ENCODE results near the gene PLEKHH1. TPM values are rescaled to one million over a fixed set of nuclear protein-coding genes. Genes with fewer than 3 reads are reported as not detected.

The PLEKHH1 gene
- total RNA-seq, 4 donors from 2014 or later, result 2.4 to 10.2 (median 4.6) TPM

- Histone ChIP-seq H3K4me3 (no peak overlapping the region), H3K4me1 (peaks cover 0 to 12% (median 0%) of the 10 kb centered on the region in 4 donors), H3K27me3 (no peaks in the 10 kb centered on the region), H3K36me3 (no peaks in the 10 kb centered on the region), H3K9me3 (no peaks in the 10 kb centered on the region), H3K27ac (no peak overlapping the region)
- 76 to 87% methylated on average over 4 of the region's 4 CpGs for whole genome bisulfite sequencing, 2 donors
- TF ChIP-seq CTCF (IDR thresholded peaks at IDR 0.05) (no peak), POLR2A (IDR thresholded peaks at IDR 0.05) (no peak), EP300 (IDR thresholded peaks at IDR 0.05) (no peak)
- DNase-seq (ENCODE audit: low spot score in 2 of 2), result no peak
Measured at GRCh38 chr14:67487332-67487731, 45.8 kb upstream of the PLEKHH1 start.

- Histone ChIP-seq H3K9me3 (peaks cover 0 to 5% (median 0%) of the 10 kb centered on the region in 4 donors), H3K27me3 (no peaks in the 10 kb centered on the region), H3K36me3 (no peaks in the 10 kb centered on the region), H3K4me3 (peak within 1 kb of the TSS in 3 of 4 donors; percentile 11 to 47 (median 39)), H3K27ac (peak within 1 kb of the TSS in 2 of 4 donors; percentile 55 to 83), H3K4me1 (peaks cover 0 to 12% (median 0%) of the 10 kb centered on the region in 4 donors)
- DNase-seq (ENCODE audit: low spot score in 2 of 2), result no peak
- WGBS, 2 donors, result 78 to 79% methylated on average over 13 of the region's 13 CpGs
- no peak for TF ChIP-seq EP300 (IDR thresholded peaks at IDR 0.05)
- no peak for TF ChIP-seq POLR2A (IDR thresholded peaks at IDR 0.05)
- no peak for TF ChIP-seq CTCF (IDR thresholded peaks at IDR 0.05)
Measured at GRCh38 chr14:67487937-67488893, 44.9 kb upstream of the PLEKHH1 start, which contains the start of gene TMEM229B. TSS of gene TMEM229B (minus strand) at chr14:67488721. CDS start at chr14:67473923, 14,798 bp downstream.

- Histone ChIP-seq H3K4me3 (no peak overlapping the region), H3K27me3 (no peaks in the 10 kb centered on the region), H3K4me1 (peaks cover 0 to 12% (median 0%) of the 10 kb centered on the region in 4 donors), H3K36me3 (no peaks in the 10 kb centered on the region), H3K27ac (no peak overlapping the region), H3K9me3 (peaks cover 0 to 18% (median 0%) of the 10 kb centered on the region in 4 donors)
- TF ChIP-seq EP300 (IDR thresholded peaks at IDR 0.05) (no peak), CTCF (IDR thresholded peaks at IDR 0.05) (no peak), POLR2A (IDR thresholded peaks at IDR 0.05) (no peak)
- no peak for DNase-seq (ENCODE audit: low spot score in 2 of 2)
- WGBS, 2 donors, result 87 to 88% methylated on average over 4 of the region's 4 CpGs
Measured at GRCh38 chr14:67490196-67490595, 42.9 kb upstream of the PLEKHH1 start.

- Histone ChIP-seq H3K36me3 (no peaks in the 10 kb centered on the region), H3K9me3 (peaks cover 0 to 18% (median 0%) of the 10 kb centered on the region in 4 donors), H3K4me3 (no peak overlapping the region), H3K27me3 (no peaks in the 10 kb centered on the region), H3K27ac (no peak overlapping the region), H3K4me1 (peaks cover 0 to 12% (median 0%) of the 10 kb centered on the region in 4 donors)
- no peak for DNase-seq (ENCODE audit: low spot score in 2 of 2)
- no peak for TF ChIP-seq CTCF (IDR thresholded peaks at IDR 0.05)
- no peak for TF ChIP-seq EP300 (IDR thresholded peaks at IDR 0.05)
- no peak for TF ChIP-seq POLR2A (IDR thresholded peaks at IDR 0.05)
- 89 to 91% methylated on average over 3 of the region's 3 CpGs for WGBS, 2 donors
Measured at GRCh38 chr14:67491285-67491684, 41.8 kb upstream of the PLEKHH1 start.

Data from tibial nerve (tissue), 4 donors.